ENCODE data around the gene CCDC57.

DNA sequence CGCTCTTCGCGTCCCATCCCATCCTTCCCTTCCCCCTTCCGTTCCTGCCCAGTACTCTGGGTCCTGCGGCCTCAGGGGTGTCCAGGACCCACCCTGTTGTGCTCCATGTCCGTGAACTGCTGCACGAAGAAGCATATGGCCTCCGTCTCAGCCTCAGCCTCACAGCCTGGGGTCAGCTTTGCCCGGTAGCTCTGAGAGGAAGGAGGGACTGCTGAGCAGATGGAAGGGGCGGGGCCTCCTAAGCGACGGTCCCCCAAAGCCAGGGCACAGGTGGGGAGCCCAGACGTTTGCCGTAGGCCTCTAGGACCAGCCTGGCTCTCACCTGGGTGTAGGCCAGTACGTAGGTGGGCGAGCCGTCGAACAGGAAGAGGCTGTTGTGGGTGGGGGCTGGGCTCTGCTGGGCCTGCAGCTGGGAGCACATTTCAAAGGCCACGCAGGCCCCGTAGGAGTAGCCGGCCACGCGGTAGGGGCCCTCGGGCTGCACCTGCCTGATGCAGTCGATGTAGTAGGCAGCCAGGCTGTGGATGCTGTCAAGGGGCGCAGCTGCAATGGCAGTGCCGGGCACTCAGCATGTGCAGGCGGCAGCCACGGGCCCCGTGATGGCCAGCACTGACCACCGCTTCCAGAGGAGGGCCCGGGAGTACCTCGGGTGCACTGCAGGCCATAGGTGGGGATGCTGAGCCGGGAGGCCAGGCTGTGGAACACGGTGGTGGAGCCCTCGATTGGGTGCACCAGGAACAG lies 132.4 kb downstream of the CCDC57 start:
- TF ChIP-seq CTCF (IDR thresholded peaks at IDR 0.05; ENCODE audit: low read length) (no peak), EZH2 (optimal IDR thresholded peaks at IDR 0.05; ENCODE audit: low read depth, low read length) (no peak)

Measured in MM.1S (cell line).